HEK293 (cell line): ENCODE results near the gene RASGRP1.

ENCODE experiments used
- CTCF ChIA-PET: fragments of 350-600 bp; formaldehyde crosslinking; extraction: SDS; loops from one replicate; lab custom pipeline; 2021; ENCODE audit warnings: antibody characterized with exemption; lab: Yijun Ruan, JAX
- POLR2A ChIA-PET: fragments of 300-600 bp; formaldehyde crosslinking; extraction: SDS; loops from one replicate; lab custom pipeline; 2020; ENCODE audit warnings: antibody characterized with exemption, inconsistent platforms; lab: Yijun Ruan, JAX
- H3K27ac ChIP-seq: fragments of 200-500 bp; sonication (Bioruptor generic); 2 replicates; pipeline ENCODE4 v1.5.1; 2014; ENCODE audit warnings: low read depth, low read length, control low read depth, inconsistent platforms; ENCODE audit errors: extremely low read depth
- H3K36me3 ChIP-seq, 2 experiments: fragments of 200-500 bp in 1 of 2; sonication (Bioruptor generic) in 1 of 2; 1 replicate in 1 of 2; 2 replicates in 1 of 2; pipeline ENCODE4 v1.5.1; 2014 to 2017; ENCODE audit warnings: inconsistent platforms in 2 of 2, low read length in 2 of 2; ENCODE audit not compliant: control insufficient read depth in 2 of 2, insufficient read depth in 1 of 2
- H3K4me1 ChIP-seq: fragments of 200-500 bp; sonication (Bioruptor generic); 2 replicates; pipeline ENCODE4 v1.5.1; 2014; ENCODE audit warnings: mild to moderate bottlenecking, low read length, inconsistent platforms; ENCODE audit not compliant: control insufficient read depth, insufficient read depth
- H3K4me3 ChIP-seq: 2 replicates; pipeline ENCODE4 v1.5.1; 2011; ENCODE audit warnings: low read depth, mild to moderate bottlenecking, control low read depth, low read length, moderate library complexity
- H3K9me3 ChIP-seq: fragments of 200-500 bp; sonication (Bioruptor generic); 2 replicates; pipeline ENCODE4 v1.5.1; 2014; ENCODE audit warnings: low read depth, low read length, inconsistent platforms; ENCODE audit not compliant: control insufficient read depth, insufficient read depth
- FEZF1 ChIP-seq: fragments of 450-650 bp; formaldehyde crosslinking; IDR thresholded peaks from 2 replicates; pipeline ENCODE4 v1.5.1; 2016; ENCODE audit warnings: missing biosample characterization, missing genetic modification characterization
- GFI1B ChIP-seq: fragments of 450-650 bp; formaldehyde crosslinking; IDR thresholded peaks from 2 replicates; pipeline ENCODE4 v1.5.1; 2016; ENCODE audit warnings: missing biosample characterization, missing genetic modification characterization
- GLI2 ChIP-seq: fragments of 450-650 bp; formaldehyde crosslinking; IDR thresholded peaks from 2 replicates; pipeline ENCODE4; 2017; ENCODE audit warnings: missing biosample characterization, missing genetic modification characterization, low read depth, borderline replicate concordance
- GLI4 ChIP-seq: fragments of 450-650 bp; formaldehyde crosslinking; IDR thresholded peaks from 2 replicates; pipeline ENCODE4 v1.5.1; 2016; ENCODE audit warnings: missing biosample characterization, missing genetic modification characterization
- HOXD13 ChIP-seq: sonication (generic); formaldehyde crosslinking; IDR thresholded peaks from 2 replicates; pipeline ENCODE4 v1.8.0; 2022; ENCODE audit warnings: missing genetic modification reagents, borderline replicate concordance
- INSM2 ChIP-seq: fragments of 450-650 bp; formaldehyde crosslinking; IDR thresholded peaks from 2 replicates; pipeline ENCODE4 v1.5.1; 2016; ENCODE audit warnings: missing biosample characterization, missing genetic modification characterization
- SALL2 ChIP-seq: fragments of 450-650 bp; formaldehyde crosslinking; IDR thresholded peaks from 2 replicates; pipeline ENCODE4 v1.5.0; 2017; ENCODE audit warnings: missing biosample characterization, mild to moderate bottlenecking, missing genetic modification characterization, borderline replicate concordance
- SCRT1 ChIP-seq: fragments of 450-650 bp; formaldehyde crosslinking; IDR thresholded peaks from 2 replicates; pipeline ENCODE4 v1.5.1; 2016; ENCODE audit warnings: missing biosample characterization, missing genetic modification characterization, borderline replicate concordance
- ZNF140 ChIP-seq: fragments of 450-650 bp; formaldehyde crosslinking; IDR thresholded peaks from 2 replicates; pipeline ENCODE4 v1.5.1; 2016; ENCODE audit warnings: missing biosample characterization, missing genetic modification characterization
- ZNF24 ChIP-seq: fragments of 450-650 bp; formaldehyde crosslinking; IDR thresholded peaks from 2 replicates; pipeline ENCODE4 v1.5.1; 2016; ENCODE audit warnings: missing biosample characterization, missing genetic modification characterization
- ZNF292 ChIP-seq: fragments of 450-650 bp; formaldehyde crosslinking; IDR thresholded peaks from 2 replicates; pipeline ENCODE4 v1.5.1; 2016; ENCODE audit warnings: low read depth, missing biosample characterization, missing genetic modification characterization, borderline replicate concordance
- ZNF335 ChIP-seq: fragments of 450-650 bp; formaldehyde crosslinking; conservative IDR thresholded peaks from 2 replicates; pipeline ENCODE4 v1.5.1; 2016; ENCODE audit warnings: missing biosample characterization, missing genetic modification characterization
- ZNF350 ChIP-seq: fragments of 450-650 bp; formaldehyde crosslinking; IDR thresholded peaks from 2 replicates; pipeline ENCODE4 v1.5.0; 2017; ENCODE audit warnings: missing biosample characterization, mild to moderate bottlenecking, missing genetic modification characterization
- ZNF433 ChIP-seq: fragments of 450-650 bp; formaldehyde crosslinking; IDR thresholded peaks from 2 replicates; pipeline ENCODE4 v1.5.1; 2016; ENCODE audit warnings: missing biosample characterization, missing genetic modification characterization, low read depth
- ZNF571 ChIP-seq: fragments of 450-650 bp; formaldehyde crosslinking; IDR thresholded peaks from 2 replicates; pipeline ENCODE4 v1.5.0; 2017; ENCODE audit warnings: missing biosample characterization, missing genetic modification characterization
- ZNF626 ChIP-seq: fragments of 450-650 bp; sonication (Bioruptor Pico); formaldehyde crosslinking; IDR thresholded peaks from 2 replicates; pipeline ENCODE4 v1.5.1; 2018; ENCODE audit warnings: missing biosample characterization, missing genetic modification characterization, inconsistent platforms
- ZNF658 ChIP-seq: fragments of 450-650 bp; formaldehyde crosslinking; IDR thresholded peaks from 2 replicates; pipeline ENCODE4; 2016; ENCODE audit warnings: missing biosample characterization, missing genetic modification characterization
- ZNF843 ChIP-seq: fragments of 450-650 bp; formaldehyde crosslinking; IDR thresholded peaks from 2 replicates; pipeline ENCODE4 v1.5.1; 2016; ENCODE audit warnings: missing biosample characterization, missing genetic modification characterization

The RASGRP1 gene

DNA sequence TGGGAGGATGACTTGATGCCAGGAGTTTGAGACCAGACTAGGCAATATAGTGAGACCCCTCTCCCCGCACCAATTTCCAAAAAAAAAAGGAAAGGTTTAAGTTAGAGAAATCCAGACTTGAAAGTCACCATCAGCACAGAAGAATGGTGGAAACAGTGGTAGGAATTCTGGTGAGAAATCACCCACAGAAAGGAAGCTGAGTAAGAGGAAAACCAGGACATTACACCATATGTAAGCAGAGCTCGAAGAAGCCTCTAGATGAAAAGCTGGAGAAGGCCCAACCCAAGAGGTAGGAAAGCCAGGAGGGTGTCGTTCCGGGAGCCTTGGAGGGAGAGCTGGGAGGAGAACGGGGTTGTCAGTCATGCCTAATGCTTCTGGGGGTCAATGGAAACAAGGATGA lies 40.5 kb downstream of the RASGRP1 start:
- Histone ChIP-seq H3K36me3 (no peaks in the 10 kb centered on the region), H3K4me1 (no peaks in the 10 kb centered on the region)
- CTCF ChIA-PET, result interaction anchor here (0.6 kb wide), 1 partner anchor 13 kb away, joined by 3 read pairs; no protein-coding TSS in a partner anchor
- TF ChIP-seq ZNF843 (tag by site-specific recombination) (no peak), ZNF335 (no peak), ZNF658 (no peak), HOXD13 (CRISPR knock-in tag) (no peak), GLI2 (tag by site-specific recombination) (no peak)
- TF ChIP-seq, all 188 proteins: peak for 0
- Histone ChIP-seq H3K4me3 (no peak overlapping the region), H3K27ac (no peak overlapping the region), H3K9me3 (no peaks in the 10 kb centered on the region)
- POLR2A ChIA-PET, result no interaction called here

DNA sequence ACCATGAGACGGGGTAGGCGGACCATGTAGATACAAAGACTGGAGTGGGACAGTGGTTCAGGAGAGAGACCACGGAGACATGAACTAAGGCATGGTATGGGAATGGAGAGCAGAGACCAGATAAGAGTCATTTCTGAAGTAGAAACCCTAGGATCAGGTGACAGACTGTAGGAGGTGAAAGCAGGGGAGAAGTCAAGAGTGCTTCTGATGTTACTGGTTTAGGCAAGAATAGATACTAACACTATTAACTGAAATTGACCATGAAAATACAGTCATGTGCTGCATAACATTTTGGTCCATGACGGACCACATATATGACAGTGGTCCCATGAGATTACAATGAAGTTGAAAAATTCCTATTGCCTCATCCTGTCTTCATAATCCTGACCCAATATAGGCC lies 41.7 kb downstream of the RASGRP1 start:
- no peak for TF ChIP-seq GLI4
- Histone ChIP-seq H3K9me3 (no peaks in the 10 kb centered on the region), H3K36me3 (no peaks in the 10 kb centered on the region), H3K4me3 (no peak overlapping the region), H3K27ac (no peak overlapping the region), H3K4me1 (no peaks in the 10 kb centered on the region)
- ChIA-PET CTCF (interaction anchor here (0.8 to 1.4 kb wide), 2 partner anchors 9 to 83 kb away, joined by 4 to 5 read pairs; no protein-coding TSS in a partner anchor), POLR2A (no interaction called here)

DNA sequence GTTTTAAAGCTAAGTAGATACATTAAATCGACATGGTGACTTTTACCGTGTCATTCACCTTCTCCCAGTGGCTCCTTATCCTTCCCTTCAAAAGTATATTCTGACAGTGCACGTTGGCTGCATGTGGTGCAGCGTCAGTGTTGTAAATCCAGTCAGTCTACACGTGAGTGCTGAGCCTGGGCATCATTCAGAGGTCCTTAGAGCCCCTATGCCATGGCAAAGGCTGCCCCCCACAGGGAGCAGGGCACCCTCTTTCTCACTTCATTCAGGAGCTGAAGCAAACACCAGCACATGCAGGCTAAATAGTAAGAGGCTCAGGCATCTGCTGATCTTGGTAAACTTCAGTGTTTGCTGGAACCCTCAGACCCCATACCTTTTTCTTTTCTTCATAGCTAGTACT lies 43.3 kb downstream of the RASGRP1 start:
- no peak overlapping the region for H3K4me3 ChIP-seq
- ChIA-PET CTCF (interaction anchor here (0.6 to 1.8 kb wide), 3 partner anchors 11 to 81 kb away, joined by 4 to 5 read pairs (median 4); partner anchors contain the start of gene RASGRP1), POLR2A (no interaction called here)
- no peak for TF ChIP-seq SALL2 (tag by site-specific recombination)
- TF ChIP-seq SCRT1 (tag by site-specific recombination), result no peak
- TF ChIP-seq ZNF571 (tag by site-specific recombination), result no peak
- TF ChIP-seq ZNF24 (tag by site-specific recombination), result no peak
- TF ChIP-seq ZNF350 (tag by site-specific recombination), result no peak
- TF ChIP-seq INSM2 (tag by site-specific recombination), result no peak
- TF ChIP-seq GFI1B, result no peak
- no peaks in the 10 kb centered on the region for H3K36me3 ChIP-seq
- H3K9me3 ChIP-seq, result no peaks in the 10 kb centered on the region
- H3K4me1 ChIP-seq, result no peaks in the 10 kb centered on the region
- H3K27ac ChIP-seq, result no peak overlapping the region

- Histone ChIP-seq H3K4me1 (no peaks in the 10 kb centered on the region), H3K9me3 (no peaks in the 10 kb centered on the region), H3K4me3 (no peak overlapping the region), H3K36me3 (no peaks in the 10 kb centered on the region), H3K27ac (no peak overlapping the region)
- TF ChIP-seq ZNF433 (tag by site-specific recombination) (no peak), ZNF626 (tag by site-specific recombination) (no peak), FEZF1 (tag by site-specific recombination) (no peak), ZNF140 (no peak), ZNF292 (tag by site-specific recombination) (no peak)
- ChIA-PET CTCF (interaction anchor here (1.8 kb wide), 1 partner anchor 44 kb away, joined by 4 read pairs; the partner anchor contains the start of gene RASGRP1), POLR2A (no interaction called here)
These were observed 44.6 kb downstream of the RASGRP1 start for GRCh38 chr15:38520035-38520434.
